SK-N-SH (cell line): ENCODE data around the gene POLG2.

ENCODE experiments used
- CTCF ChIP-seq: fragments of 200-600 bp; sonication (generic); IDR thresholded peaks from 2 replicates; pipeline ENCODE4 v1.6.1; 2017; ENCODE audit warnings: antibody characterized with exemption, mild to moderate bottlenecking, moderate library complexity
- EZH2phosphoT487 ChIP-seq: fragments of 200-600 bp; sonication (generic); IDR thresholded peaks from 2 replicates; pipeline ENCODE4 v1.6.1; 2017; ENCODE audit warnings: low read depth, mixed run types, mild to moderate bottlenecking, antibody characterized with exemption, moderate library complexity, borderline replicate concordance
- FOXM1 ChIP-seq: IDR thresholded peaks from 2 replicates; pipeline ENCODE4 v1.4.0; 2012; ENCODE audit warnings: low read depth, mild to moderate bottlenecking
- IRF3 ChIP-seq: fragments of 150-350 bp; IDR thresholded peaks from 2 replicates; pipeline ENCODE4 v1.6.1; 2016; ENCODE audit warnings: mild to moderate bottlenecking, low read depth, low read length
- MAX ChIP-seq: IDR thresholded peaks from 2 replicates; pipeline ENCODE4 v1.4.0; 2012; ENCODE audit warnings: low read depth
- PBX3 ChIP-seq: IDR thresholded peaks from 2 replicates; pipeline ENCODE4; 2012
- POLR2AphosphoS5 ChIP-seq: IDR thresholded peaks from 2 replicates; pipeline ENCODE4 v1.6.1; 2012; ENCODE audit warnings: low read depth, low read length
- RAD21 ChIP-seq: IDR thresholded peaks from 2 replicates; pipeline ENCODE4 v1.6.1; 2012; ENCODE audit warnings: mild to moderate bottlenecking, low read length
- TAF1 ChIP-seq: IDR thresholded peaks from 2 replicates; pipeline ENCODE4 v1.6.1; 2012; ENCODE audit warnings: low read depth, mild to moderate bottlenecking, low read length, moderate library complexity, borderline replicate concordance
- USF2 ChIP-seq: fragments of 150-350 bp; IDR thresholded peaks from 2 replicates; pipeline ENCODE4 v1.6.1; 2017; ENCODE audit warnings: antibody characterized with exemption, low read length, low read depth, borderline replicate concordance
- YY1 ChIP-seq: IDR thresholded peaks from 2 replicates; pipeline ENCODE4 v1.4.0; 2012; ENCODE audit warnings: low read depth, mild to moderate bottlenecking
- ZBTB33 ChIP-seq: IDR thresholded peaks from 2 replicates; pipeline ENCODE4 v1.4.0; 2012; ENCODE audit warnings: low read depth, borderline replicate concordance

GRCh38 chr17:64496348-64496785 is 487 bp downstream of the POLG2 start:
- TF ChIP-seq CTCF = no peak
- TF ChIP-seq IRF3 = no peak
- no peak for TF ChIP-seq EZH2phosphoT487
- TF ChIP-seq ZBTB33 = no peak
- no peak for TF ChIP-seq USF2
- no peak for TF ChIP-seq FOXM1
- TF ChIP-seq PBX3 = no peak
- TF ChIP-seq YY1 = no peak
- TF ChIP-seq POLR2AphosphoS5 = no peak
- TF ChIP-seq RAD21 = no peak
- no peak for TF ChIP-seq TAF1
- no peak for TF ChIP-seq MAX
